ENCODE results near the gene LRRC4.

LRRC4 gene, protein sequence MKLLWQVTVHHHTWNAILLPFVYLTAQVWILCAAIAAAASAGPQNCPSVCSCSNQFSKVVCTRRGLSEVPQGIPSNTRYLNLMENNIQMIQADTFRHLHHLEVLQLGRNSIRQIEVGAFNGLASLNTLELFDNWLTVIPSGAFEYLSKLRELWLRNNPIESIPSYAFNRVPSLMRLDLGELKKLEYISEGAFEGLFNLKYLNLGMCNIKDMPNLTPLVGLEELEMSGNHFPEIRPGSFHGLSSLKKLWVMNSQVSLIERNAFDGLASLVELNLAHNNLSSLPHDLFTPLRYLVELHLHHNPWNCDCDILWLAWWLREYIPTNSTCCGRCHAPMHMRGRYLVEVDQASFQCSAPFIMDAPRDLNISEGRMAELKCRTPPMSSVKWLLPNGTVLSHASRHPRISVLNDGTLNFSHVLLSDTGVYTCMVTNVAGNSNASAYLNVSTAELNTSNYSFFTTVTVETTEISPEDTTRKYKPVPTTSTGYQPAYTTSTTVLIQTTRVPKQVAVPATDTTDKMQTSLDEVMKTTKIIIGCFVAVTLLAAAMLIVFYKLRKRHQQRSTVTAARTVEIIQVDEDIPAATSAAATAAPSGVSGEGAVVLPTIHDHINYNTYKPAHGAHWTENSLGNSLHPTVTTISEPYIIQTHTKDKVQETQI

DNA sequence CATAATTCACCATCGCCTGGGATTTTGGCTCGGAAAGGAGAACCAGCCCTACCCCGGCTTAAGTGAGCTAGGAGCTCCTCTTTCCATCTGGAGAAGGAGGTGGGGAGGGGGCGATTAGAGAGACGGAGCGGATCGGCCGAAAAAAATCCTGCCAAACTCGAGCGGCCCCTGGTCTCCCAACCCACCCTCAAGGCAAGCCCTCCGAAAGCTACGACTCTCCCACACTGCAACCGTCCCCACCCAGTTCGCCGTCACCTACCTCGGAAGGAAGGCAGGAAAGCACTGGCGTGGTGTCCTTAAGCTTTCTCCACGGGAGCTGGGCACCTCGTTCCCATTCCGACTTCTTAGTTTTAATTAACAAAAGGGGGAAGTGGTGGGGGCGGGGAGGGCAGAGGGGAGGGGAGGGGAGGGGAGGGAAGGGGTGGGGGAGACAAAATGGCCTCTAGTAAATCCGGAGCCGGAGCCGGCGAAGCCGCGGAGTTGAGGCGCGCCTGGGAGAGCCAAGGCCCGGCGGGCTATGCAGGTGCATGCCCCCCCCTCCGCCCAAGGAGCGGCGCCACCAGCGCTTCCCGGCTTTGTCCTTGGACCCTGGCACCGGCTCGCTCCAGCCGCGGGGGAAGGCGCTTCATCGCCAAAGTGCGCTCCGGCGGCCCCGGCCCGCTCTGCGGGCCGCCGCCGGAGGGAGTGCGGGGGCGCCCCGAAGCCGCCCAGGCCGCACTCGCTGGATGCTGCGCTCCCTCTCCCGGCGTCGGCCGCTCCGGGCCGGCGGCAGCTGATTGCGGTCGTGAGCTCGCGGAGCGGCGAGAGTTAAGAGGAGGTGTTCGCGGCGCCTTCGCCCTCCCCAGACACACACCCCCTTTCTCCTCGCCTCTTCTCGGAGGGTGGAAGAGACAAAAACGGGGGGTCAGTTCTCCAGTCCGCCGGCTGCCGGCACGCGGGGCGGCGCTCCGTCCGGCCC, at the start of gene LRRC4:
TSS of gene LRRC4 (minus strand) at position 784 of the 958 bp plus-strand sequence. CDS start 797 bp downstream, outside the sequence.
- peak within 1 kb of the TSS; percentile 56 for H3K4me3 ChIP-seq (ENCODE audit: low read length)
- DNase-seq (ENCODE audit: low read depth), result peak; percentile 38
- TF ChIP-seq, protein P1, sequence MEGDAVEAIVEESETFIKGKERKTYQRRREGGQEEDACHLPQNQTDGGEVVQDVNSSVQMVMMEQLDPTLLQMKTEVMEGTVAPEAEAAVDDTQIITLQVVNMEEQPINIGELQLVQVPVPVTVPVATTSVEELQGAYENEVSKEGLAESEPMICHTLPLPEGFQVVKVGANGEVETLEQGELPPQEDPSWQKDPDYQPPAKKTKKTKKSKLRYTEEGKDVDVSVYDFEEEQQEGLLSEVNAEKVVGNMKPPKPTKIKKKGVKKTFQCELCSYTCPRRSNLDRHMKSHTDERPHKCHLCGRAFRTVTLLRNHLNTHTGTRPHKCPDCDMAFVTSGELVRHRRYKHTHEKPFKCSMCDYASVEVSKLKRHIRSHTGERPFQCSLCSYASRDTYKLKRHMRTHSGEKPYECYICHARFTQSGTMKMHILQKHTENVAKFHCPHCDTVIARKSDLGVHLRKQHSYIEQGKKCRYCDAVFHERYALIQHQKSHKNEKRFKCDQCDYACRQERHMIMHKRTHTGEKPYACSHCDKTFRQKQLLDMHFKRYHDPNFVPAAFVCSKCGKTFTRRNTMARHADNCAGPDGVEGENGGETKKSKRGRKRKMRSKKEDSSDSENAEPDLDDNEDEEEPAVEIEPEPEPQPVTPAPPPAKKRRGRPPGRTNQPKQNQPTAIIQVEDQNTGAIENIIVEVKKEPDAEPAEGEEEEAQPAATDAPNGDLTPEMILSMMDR (conservative IDR thresholded peaks at IDR 0.05; ENCODE audit: low read length), result no peak; the same call in 1 of the 2 replicates

DNA sequence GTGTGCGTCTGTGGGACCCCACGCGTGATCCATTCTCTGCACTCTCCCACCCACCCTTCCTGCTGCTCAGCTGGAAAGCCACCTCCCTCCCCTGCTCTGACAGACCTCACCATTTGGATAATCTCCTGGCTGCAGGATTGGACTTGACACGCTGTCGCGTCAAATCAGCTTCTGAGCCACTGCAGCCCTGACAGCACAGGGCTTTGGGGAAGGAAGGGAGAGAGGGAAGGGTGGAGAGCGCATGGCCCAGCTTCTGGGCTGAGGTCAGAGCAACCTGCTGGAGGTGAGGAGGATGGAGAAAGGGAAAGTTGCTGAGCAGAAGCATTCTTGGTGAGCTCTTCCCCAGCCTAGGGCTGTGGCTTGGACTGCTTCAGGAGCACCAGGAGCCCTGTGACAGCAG, 48.9 kb upstream of the LRRC4 start:
- TF ChIP-seq, protein P1 (conservative IDR thresholded peaks at IDR 0.05; ENCODE audit: low read length), result no peak
- no peak for DNase-seq (ENCODE audit: low read depth)
- H3K4me3 ChIP-seq (ENCODE audit: low read length), result no peak overlapping the region

DNA sequence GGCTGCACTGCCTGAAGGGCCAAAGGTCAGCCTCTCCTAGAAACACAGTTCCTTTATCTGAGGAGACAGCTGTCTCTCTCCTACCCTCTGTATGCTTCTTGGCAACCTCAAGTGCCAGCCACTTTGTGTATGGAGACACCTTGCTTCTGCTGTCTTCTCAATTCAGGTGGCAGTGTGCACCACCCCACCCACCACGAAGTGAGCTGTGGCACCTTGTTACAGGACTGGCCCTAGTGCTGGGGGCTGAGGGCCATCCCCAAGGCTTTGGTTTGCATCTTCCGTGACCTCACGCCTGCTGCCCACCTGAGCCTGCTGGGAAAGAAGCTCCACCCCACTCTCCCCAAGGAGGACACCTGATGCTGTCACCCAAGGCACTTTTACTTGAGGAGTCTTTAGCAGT, 47.1 kb upstream of the LRRC4 start:
- no peak for DNase-seq (ENCODE audit: low read depth)
- TF ChIP-seq, protein P1 (conservative IDR thresholded peaks at IDR 0.05; ENCODE audit: low read length), result no peak
- H3K4me3 ChIP-seq (ENCODE audit: low read length), result no peak overlapping the region

DNA sequence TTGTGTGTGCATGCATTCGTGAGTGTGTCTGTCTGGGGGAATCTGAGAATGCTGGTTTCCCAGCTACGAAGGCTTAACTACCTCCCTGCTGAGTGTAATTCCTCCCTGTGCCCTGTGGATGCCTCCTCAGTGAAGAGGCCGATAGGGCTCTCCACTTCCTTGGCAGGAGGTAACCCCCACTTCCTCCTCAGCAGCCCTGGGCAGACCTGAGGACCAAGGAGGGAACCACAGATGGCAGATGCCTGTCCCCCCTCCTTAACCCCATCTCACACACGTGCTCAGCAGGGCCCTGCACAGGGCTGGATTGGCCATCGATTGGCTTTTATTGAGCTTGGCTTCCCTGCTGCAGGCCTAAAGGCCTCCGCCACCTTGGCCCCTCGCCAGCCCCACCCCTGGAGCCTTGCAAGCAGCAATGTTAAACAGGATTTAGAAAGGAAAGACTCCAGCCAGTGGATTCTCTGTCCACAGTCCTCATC, 45.6 kb upstream of the LRRC4 start:
- no peak for DNase-seq (ENCODE audit: low read depth)
- TF ChIP-seq, protein P1 (conservative IDR thresholded peaks at IDR 0.05; ENCODE audit: low read length), result no peak
- no peak overlapping the region for H3K4me3 ChIP-seq (ENCODE audit: low read length)

DNA sequence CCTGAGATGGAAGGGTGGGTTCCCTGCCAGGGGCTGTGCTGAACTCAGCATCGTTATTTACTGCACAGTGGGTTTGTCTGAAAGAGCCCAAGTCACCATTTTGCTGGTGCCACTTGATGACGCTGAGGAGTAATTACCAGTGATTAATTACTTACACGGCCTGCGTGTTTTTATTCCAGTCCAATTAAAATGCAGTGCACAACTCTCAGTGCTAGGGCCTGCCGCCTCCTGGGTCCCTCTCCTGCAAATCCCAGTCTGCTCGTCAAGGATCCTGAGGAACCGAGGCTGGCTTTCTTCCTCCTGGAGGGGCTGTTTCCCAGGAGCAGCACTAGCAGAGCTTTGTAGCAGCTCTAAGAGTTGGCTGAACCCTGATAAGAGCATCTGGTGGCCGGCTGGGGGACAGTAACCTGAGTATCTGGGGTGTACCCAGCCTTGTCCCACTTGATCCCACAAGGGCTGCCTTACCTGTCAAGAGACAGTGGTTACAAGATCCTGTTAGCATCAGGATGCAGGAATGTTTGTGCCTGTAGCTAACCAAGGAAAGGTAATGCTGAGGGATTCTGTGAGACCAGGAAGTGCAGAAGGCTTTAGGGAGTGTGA, 45.1 kb upstream of the LRRC4 start:
- TF ChIP-seq, protein P1 (conservative IDR thresholded peaks at IDR 0.05; ENCODE audit: low read length), result no peak
- H3K4me3 ChIP-seq (ENCODE audit: low read length), result no peak overlapping the region
- no peak for DNase-seq (ENCODE audit: low read depth)

DNA sequence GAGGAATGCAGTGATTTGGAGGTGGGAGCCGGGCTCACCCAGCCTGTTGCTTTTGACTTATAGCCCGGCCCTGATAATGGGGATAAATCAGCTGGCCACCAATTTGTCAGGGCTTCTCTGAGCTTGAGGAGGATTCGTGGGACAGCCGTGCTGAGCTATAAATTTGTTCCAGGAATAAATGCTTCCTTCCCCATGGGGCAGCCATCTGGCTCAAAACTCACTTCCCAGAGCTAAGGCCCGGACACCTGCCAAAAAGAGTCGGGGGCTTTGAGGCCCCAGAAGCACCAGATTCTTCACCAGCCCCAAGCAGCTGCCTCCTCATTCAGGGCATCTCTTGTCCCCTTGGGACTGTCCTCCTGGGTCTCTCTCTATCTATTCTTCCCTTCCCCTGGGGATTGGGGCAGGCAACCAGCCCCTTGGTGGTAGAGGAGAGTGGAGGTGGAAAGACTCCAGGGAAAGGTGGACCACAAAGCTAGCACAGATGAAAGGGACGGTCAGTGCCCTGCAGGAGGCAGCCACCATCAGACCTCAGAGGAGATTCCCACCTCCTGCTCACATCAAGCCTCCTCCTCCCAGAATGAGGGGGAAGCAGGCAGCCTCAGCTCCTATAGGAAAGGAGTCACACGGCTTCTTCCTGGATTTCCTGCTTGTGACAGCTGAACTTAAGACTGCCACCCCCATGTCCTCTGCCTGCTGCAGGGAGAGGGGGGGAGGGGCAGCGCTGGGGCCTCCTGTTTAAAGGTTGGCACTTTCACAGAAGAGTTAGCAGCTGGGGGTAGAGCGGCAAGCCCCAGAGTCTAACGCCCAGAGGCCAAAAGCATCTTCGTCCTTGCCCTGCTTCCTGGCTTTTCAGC, 44.2 kb upstream of the LRRC4 start:
- no peak overlapping the region for H3K4me3 ChIP-seq (ENCODE audit: low read length)
- no peak for DNase-seq (ENCODE audit: low read depth)
- TF ChIP-seq, protein P1 (conservative IDR thresholded peaks at IDR 0.05; ENCODE audit: low read length), result no peak

All from AG10803 (cell line).